SK-N-SH (cell line): ENCODE measurements around the gene NAP1L1. TPM values are rescaled to one million over a fixed set of nuclear protein-coding genes. Genes with fewer than 3 reads are reported as not detected.

Experiments used
- CTCF ChIA-PET: fragments of 300-600, 350-600 bp; formaldehyde crosslinking; extraction: SDS; loops from one replicate; lab custom pipeline; 2021; lab: Yijun Ruan, JAX
- POLR2A ChIA-PET: fragments of 350-600 bp; sonication (Branson Sonifier 250); formaldehyde crosslinking; extraction: SDS; loops from one replicate; lab custom pipeline; 2020; ENCODE audit warnings: antibody characterized with exemption, inconsistent platforms; lab: Yijun Ruan, JAX
- DNase-seq: peaks from one replicate; pipeline ENCODE4 v3.0.0; 2012
- H2AFZ ChIP-seq: fragments of 200-600 bp; sonication (generic); 2 replicates; pipeline ENCODE4 v1.8.1; 2016; ENCODE audit warnings: antibody characterized with exemption, mild to moderate bottlenecking, low read depth
- H3F3A ChIP-seq: fragments of 200-600 bp; sonication (generic); replicated peaks from 2 replicates; pipeline ENCODE3; 2016; ENCODE audit warnings: antibody characterized with exemption, mild to moderate bottlenecking; ENCODE audit not compliant: insufficient read depth
- H3K27ac ChIP-seq, 2 experiments: fragments of 200-500 bp in 1 of 2; fragments of 200-600 bp in 1 of 2; sonication (Bioruptor generic) in 1 of 2; sonication (generic), shearing (Covaris generic) in 1 of 2; 2 replicates each; pipeline versions ENCODE4 v1.5.1 to v1.6.1; 2014 to 2016; ENCODE audit warnings: low read depth in 2 of 2, inconsistent platforms in 1 of 2, low read length in 1 of 2, mild to moderate bottlenecking in 1 of 2, mixed read lengths in 1 of 2
- H3K27me3 ChIP-seq: fragments of 200-600 bp; sonication (generic), shearing (Covaris generic); 2 replicates; pipeline ENCODE4 v1.6.1; 2016; ENCODE audit warnings: mixed run types; ENCODE audit not compliant: insufficient read depth
- H3K36me3 ChIP-seq, 2 experiments: fragments of 200-500 bp in 1 of 2; fragments of 200-600 bp in 1 of 2; sonication (Bioruptor generic) in 1 of 2; sonication (generic) in 1 of 2; replicated peaks in 1 of 2; 2 replicates each; pipeline versions ENCODE3 to v1.5.1; 2014 to 2016; ENCODE audit warnings: low read length in 1 of 2, mild to moderate bottlenecking in 1 of 2; ENCODE audit not compliant: insufficient read depth in 2 of 2, control insufficient read depth in 1 of 2
- H3K4me1 ChIP-seq, 2 experiments: fragments of 200-500 bp in 1 of 2; fragments of 200-600 bp in 1 of 2; sonication (Bioruptor generic) in 1 of 2; sonication (generic), shearing (Covaris generic) in 1 of 2; 2 replicates each; pipeline versions ENCODE4 v1.5.1 to v1.6.1; 2014 to 2016; ENCODE audit warnings: low read depth in 1 of 2, low read length in 1 of 2, mixed run types in 1 of 2; ENCODE audit not compliant: insufficient read depth in 2 of 2, control insufficient read depth in 1 of 2
- H3K4me2 ChIP-seq: fragments of 200-600 bp; sonication (generic), shearing (Covaris generic); 2 replicates; pipeline ENCODE4 v1.6.1; 2017; ENCODE audit warnings: mixed run types
- H3K4me3 ChIP-seq, 2 experiments: fragments of 200-500 bp in 1 of 2; fragments of 200-600 bp in 1 of 2; sonication (Bioruptor generic) in 1 of 2; sonication (generic), shearing (Covaris generic) in 1 of 2; 2 replicates each; pipeline versions ENCODE4 v1.5.1 to v1.8.1; 2014 to 2016; ENCODE audit warnings: low read depth in 2 of 2, inconsistent platforms in 1 of 2, low read length in 1 of 2, mild to moderate bottlenecking in 1 of 2, mixed read lengths in 1 of 2, moderate library complexity in 1 of 2
- H3K79me2 ChIP-seq: fragments of 200-600 bp; sonication (generic); 2 replicates; pipeline ENCODE4 v1.8.1; 2017; ENCODE audit warnings: mild to moderate bottlenecking; ENCODE audit not compliant: insufficient read depth
- H3K9ac ChIP-seq: fragments of 200-600 bp; sonication (generic); 2 replicates; pipeline ENCODE4 v1.6.1; 2017; ENCODE audit warnings: mixed run types
- H3K9me2 ChIP-seq: fragments of 200-600 bp; sonication (generic); 2 replicates; pipeline ENCODE4 v1.6.1; 2017; ENCODE audit warnings: mixed run types
- H3K9me3 ChIP-seq: fragments of 200-600 bp; sonication (generic); 2 replicates; pipeline ENCODE4 v1.6.1; 2017; ENCODE audit warnings: mixed run types, mild to moderate bottlenecking, moderate library complexity
- H4K20me1 ChIP-seq: fragments of 200-600 bp; sonication (generic); 2 replicates; pipeline ENCODE4 v1.6.1; 2017; ENCODE audit warnings: mild to moderate bottlenecking, mixed run types; ENCODE audit not compliant: insufficient read depth
- CTCF ChIP-seq: fragments of 200-600 bp; sonication (generic); IDR thresholded peaks from 2 replicates; pipeline ENCODE4 v1.6.1; 2017; ENCODE audit warnings: antibody characterized with exemption, mild to moderate bottlenecking, moderate library complexity
- ELF1 ChIP-seq: IDR thresholded peaks from 2 replicates; pipeline ENCODE4 v1.4.0; 2012
- JUND ChIP-seq: IDR thresholded peaks from 2 replicates; pipeline ENCODE4 v1.4.0; 2012
- NFIC ChIP-seq: IDR thresholded peaks from 2 replicates; pipeline ENCODE4 v1.4.0; 2012; ENCODE audit warnings: borderline replicate concordance
- POLR2AphosphoS5 ChIP-seq: IDR thresholded peaks from 2 replicates; pipeline ENCODE4 v1.6.1; 2012; ENCODE audit warnings: low read depth, low read length
- RAD21 ChIP-seq: IDR thresholded peaks from 2 replicates; pipeline ENCODE4 v1.6.1; 2012; ENCODE audit warnings: mild to moderate bottlenecking, low read length
- REST ChIP-seq: IDR thresholded peaks from 2 replicates; pipeline ENCODE4 v1.6.1; 2012; ENCODE audit warnings: mild to moderate bottlenecking, low read depth, low read length, moderate library complexity
- RXRA ChIP-seq: IDR thresholded peaks from 2 replicates; pipeline ENCODE4 v1.4.0; 2012; ENCODE audit warnings: low read depth, mild to moderate bottlenecking, borderline replicate concordance
- SIN3A ChIP-seq: IDR thresholded peaks from 2 replicates; pipeline ENCODE4 v1.6.1; 2012; ENCODE audit warnings: low read depth, mild to moderate bottlenecking, low read length, moderate library complexity, borderline replicate concordance
- SMC3 ChIP-seq: IDR thresholded peaks from 2 replicates; pipeline ENCODE4 v1.6.1; 2012; ENCODE audit warnings: low read depth, low read length, improper control_type of control experiment
- WGBS: methylation state at CpG from one replicate; pipeline ENCODE4 v1.1.6; 2017; ENCODE audit warnings: low lambda C conversion rate; 5-methylcytosine and 5-hydroxymethylcytosine counted together
- polyA plus RNA-seq, 3 experiments: library from polyadenylated mRNA; depleted of rRNA; stranded (reverse); fragments of >200 nt; gene quantifications; 2 replicates each; pipeline ENCODE4 v1.2.3, GENCODE V29; 2012
- TF ChIP-seq, protein P1 (sequence below): IDR thresholded peaks from 2 replicates; pipeline ENCODE4 v1.4.0; 2012; ENCODE audit warnings: low read depth, borderline replicate concordance

NAP1L1 gene
- polyA plus RNA-seq, 1 of the 3 experiments (the other 2 are of a cell fraction): 197 TPM

DNA sequence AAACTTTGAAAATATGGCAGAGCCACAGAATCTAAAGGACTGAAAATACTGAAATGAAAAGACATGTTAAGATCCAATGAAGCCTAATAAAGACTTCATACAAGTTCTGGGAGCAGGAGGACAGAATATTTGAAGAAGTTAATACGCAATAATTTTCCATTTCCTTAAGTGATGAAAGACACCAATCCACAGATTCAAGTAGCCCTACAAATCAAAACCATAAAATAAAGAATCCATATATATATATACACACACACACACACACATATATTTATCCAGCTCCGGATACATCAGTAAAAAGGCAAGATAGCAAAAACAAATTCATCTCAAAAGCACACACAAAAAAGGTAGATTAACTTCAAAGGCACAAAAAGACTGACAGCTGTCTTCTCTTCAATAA lies 5.7 kb downstream of the NAP1L1 start:
- Histone ChIP-seq H3K9me2 (no peaks in the 10 kb centered on the region), H3K4me1 (peaks cover 8 to 13% of the 10 kb centered on the region in 2 experiments; a peak in 3 of 4 replicates), H3K9ac (no peak overlapping the region), H3K27ac (no peak overlapping the region), H3K9me3 (0 out of 2 replicates have a peak, but pooled peaks cover 11% of the 10 kb centered on the region), H3K4me3 (no peak overlapping the region), H3K27me3 (no peaks in the 10 kb centered on the region), H3K36me3 (peaks cover 9 to 58% of the 10 kb centered on the region in 2 experiments), H3F3A (peaks cover 11% of the 10 kb centered on the region), H3K4me2 (no peak overlapping the region), H3K79me2 (peaks cover 100% of the 10 kb centered on the region), H2AFZ (no peak overlapping the region), H4K20me1 (peaks cover 98% of the 10 kb centered on the region)
- POLR2A ChIA-PET: interaction anchor here (1.1 kb wide), 1 partner anchor 9 kb away, joined by 3 read pairs; no protein-coding TSS in a partner anchor
- no peak for DNase-seq
- CTCF ChIA-PET: interaction anchor here (0.7 kb wide), 1 partner anchor 62 kb away, joined by 3 read pairs; no protein-coding TSS in a partner anchor
- WGBS: 92% methylated on average over 2 of the region's 2 CpGs
- TF ChIP-seq SIN3A (no peak), CTCF (no peak)

GRCh38 chr12:76075448-76075847 lies 9.0 kb downstream of the NAP1L1 start:
- DNase-seq: no peak
- Histone ChIP-seq H3K4me2 (no peak overlapping the region), H3K9me2 (no peaks in the 10 kb centered on the region), H3K4me3 (no peak overlapping the region), H2AFZ (no peak overlapping the region), H3K4me1 (peaks cover 8 to 9% of the 10 kb centered on the region in 2 experiments; a peak in 3 of 4 replicates), H3F3A (peaks cover 21% of the 10 kb centered on the region), H4K20me1 (peaks cover 99% of the 10 kb centered on the region), H3K36me3 (peaks cover 26 to 90% of the 10 kb centered on the region in 2 experiments), H3K9me3 (0 out of 2 replicates have a peak, but pooled peaks cover 11% of the 10 kb centered on the region), H3K27ac (no peak overlapping the region), H3K27me3 (no peaks in the 10 kb centered on the region), H3K79me2 (peaks cover 100% of the 10 kb centered on the region), H3K9ac (no peak overlapping the region)
- TF ChIP-seq SMC3: no peak
- no peak for TF ChIP-seq REST
- TF ChIP-seq, protein P1, sequence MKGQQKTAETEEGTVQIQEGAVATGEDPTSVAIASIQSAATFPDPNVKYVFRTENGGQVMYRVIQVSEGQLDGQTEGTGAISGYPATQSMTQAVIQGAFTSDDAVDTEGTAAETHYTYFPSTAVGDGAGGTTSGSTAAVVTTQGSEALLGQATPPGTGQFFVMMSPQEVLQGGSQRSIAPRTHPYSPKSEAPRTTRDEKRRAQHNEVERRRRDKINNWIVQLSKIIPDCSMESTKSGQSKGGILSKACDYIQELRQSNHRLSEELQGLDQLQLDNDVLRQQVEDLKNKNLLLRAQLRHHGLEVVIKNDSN: no peak
- no peak for TF ChIP-seq ELF1
- no peak for TF ChIP-seq POLR2AphosphoS5
- no peak for TF ChIP-seq JUND
- TF ChIP-seq NFIC: no peak
- TF ChIP-seq RXRA: no peak
- no peak for TF ChIP-seq RAD21
- ChIA-PET POLR2A (no interaction called here), CTCF (no interaction called here)
- 89% methylated on average over 1 of the region's 1 CpG for WGBS
